Islet of Langerhans (tissue), 1 donor: Measurements from ENCODE around the gene BIN1.
"Not testable (repeated sequence)": the region's sequence is repeated elsewhere in the genome, so short reads cannot be mapped to it uniquely, and the experiment has no call there.

ENCODE experiments used
- FAIRE-seq: peaks from one replicate; lab custom pipeline; 2011; peaks lifted over from hg19 to GRCh38; lab: Jason Lieb, UNC

Gene BIN1

GRCh38 chr2:127045792-127046501 is 61.0 kb downstream of the BIN1 start:
- FAIRE-seq: no peak

- FAIRE-seq: no peak
Measured at GRCh38 chr2:127044977-127045661, 61.8 kb downstream of the BIN1 start.

GRCh38 chr2:127044165-127044718 is 62.7 kb downstream of the BIN1 start:
- no peak for FAIRE-seq

GRCh38 chr2:127043367-127044164 is 63.4 kb downstream of the BIN1 start:
- FAIRE-seq: no peak

GRCh38 chr2:127041259-127041970 is 65.5 kb downstream of the BIN1 start:
- no peak for FAIRE-seq

GRCh38 chr2:127040169-127040568 is 66.8 kb downstream of the BIN1 start:
- no peak for FAIRE-seq

GRCh38 chr2:127039387-127040031 is 67.4 kb downstream of the BIN1 start:
- FAIRE-seq: no peak

- FAIRE-seq: no peak
Measured at GRCh38 chr2:127037476-127037875, 69.5 kb downstream of the BIN1 start.

- FAIRE-seq: no peak
Measured at GRCh38 chr2:127034883-127035611, 71.9 kb downstream of the BIN1 start.

- no peak for FAIRE-seq
Measured at GRCh38 chr2:127034051-127034450, 72.9 kb downstream of the BIN1 start.

- FAIRE-seq: no peak
Measured at GRCh38 chr2:127032621-127033020, 74.3 kb downstream of the BIN1 start.

GRCh38 chr2:127029350-127030051 is 77.5 kb downstream of the BIN1 start:
- no peak for FAIRE-seq

- FAIRE-seq: not testable (repeated sequence)
Measured at GRCh38 chr2:127028745-127029144, 78.2 kb downstream of the BIN1 start.

- FAIRE-seq: no peak
Measured at GRCh38 chr2:127027715-127028114, 79.2 kb downstream of the BIN1 start.

- FAIRE-seq: peak; percentile 70
Measured at GRCh38 chr2:127025359-127026166, 81.4 kb downstream of the BIN1 start.

GRCh38 chr2:127024769-127025358 is 82.1 kb downstream of the BIN1 start:
- FAIRE-seq: no peak

- no peak for FAIRE-seq
Measured at GRCh38 chr2:127023504-127023903, 83.5 kb downstream of the BIN1 start.

- FAIRE-seq: no peak
Measured at GRCh38 chr2:127022817-127023216, 84.1 kb downstream of the BIN1 start.

GRCh38 chr2:127020536-127020935 is 86.4 kb downstream of the BIN1 start:
- no peak for FAIRE-seq
